Activated CD4-positive, alpha-beta T cell treated with anti-CD3 and anti-CD28 coated beads, Interleukin-2, amount 10 ng/mL, durations not matched to agents 7 days and 5 days (primary cell): ENCODE data around the gene OSBPL6. TPM values are rescaled to one million over a fixed set of nuclear protein-coding genes. Genes with fewer than 3 reads are reported as not detected.

Source experiments
- CTCF ChIA-PET: fragments of 350-600 bp; sonication (Branson Sonifier 250); formaldehyde crosslinking; loops from one replicate; lab custom pipeline; 2021; ENCODE audit warnings: antibody characterized with exemption; lab: Charles Lee
- POLR2A ChIA-PET: fragments of 350-600 bp; sonication (Branson Sonifier 250); formaldehyde crosslinking; loops from one replicate; lab custom pipeline; 2021; ENCODE audit warnings: antibody characterized with exemption; lab: Charles Lee
- DNase-seq: peaks from one replicate; pipeline ENCODE4 v3.0.0-alpha.2; 2020
- H3K27ac Mint-ChIP-seq: one replicate; pipeline ENCODE4 v1.8.0; 2021; ENCODE audit warnings: mild to moderate bottlenecking, moderate library complexity, mixed read lengths
- H3K27me3 Mint-ChIP-seq: one replicate; pipeline ENCODE4 v1.8.0; 2021; ENCODE audit warnings: mixed read lengths
- H3K36me3 Mint-ChIP-seq: one replicate; pipeline ENCODE4 v1.8.0; 2021; ENCODE audit warnings: low read depth, mixed read lengths
- H3K4me1 Mint-ChIP-seq: one replicate; pipeline ENCODE4 v1.8.0; 2021; ENCODE audit warnings: mixed read lengths
- H3K4me3 Mint-ChIP-seq: one replicate; pipeline ENCODE4 v1.8.0; 2021; ENCODE audit warnings: mild to moderate bottlenecking, moderate library complexity, mixed read lengths
- H3K9me3 Mint-ChIP-seq: one replicate; pipeline ENCODE4 v1.8.0; 2021; ENCODE audit warnings: mixed read lengths
- total RNA-seq, 2 experiments: library from RNA; stranded (reverse); gene quantifications; one replicate each; pipeline ENCODE4 v1.2.3, GENCODE V29; 2021

Gene OSBPL6
- total RNA-seq, 2 experiments from 2014 or later: 0.35 to 0.52 TPM

DNA sequence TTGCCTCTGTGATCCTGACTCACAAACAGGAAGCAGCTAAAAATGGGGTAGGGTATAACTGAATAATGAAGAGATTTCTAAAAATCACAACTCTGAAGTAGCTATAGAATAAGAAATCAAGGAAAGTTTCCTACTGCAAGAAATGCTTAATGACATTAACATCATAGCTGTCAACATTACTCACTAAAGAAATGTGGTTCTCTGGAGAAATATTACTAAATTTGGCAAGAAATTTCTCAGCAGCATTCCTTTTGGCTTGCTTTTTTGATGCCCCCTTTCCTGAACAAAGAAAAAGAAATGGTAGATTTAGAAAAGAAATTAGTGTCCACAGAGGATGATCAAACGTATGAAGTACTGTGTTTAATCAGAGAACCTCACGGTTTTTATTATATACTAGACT lies 247.1 kb downstream of the OSBPL6 start:
- H3K27me3 Mint-ChIP-seq: no peaks in the 10 kb centered on the region
- ChIA-PET POLR2A (interaction anchor here (0.9 kb wide), 1 partner anchor 11 kb away, joined by 3 read pairs; no protein-coding TSS in a partner anchor), CTCF (interaction anchor here (0.6 to 1.1 kb wide), 3 partner anchors 9 to 329 kb away, joined by 3 to 4 read pairs (median 3); no protein-coding TSS in a partner anchor)
- no peak overlapping the region for H3K27ac Mint-ChIP-seq
- DNase-seq: no peak
- peaks cover 7% of the 10 kb centered on the region for H3K4me1 Mint-ChIP-seq
- no peak overlapping the region for H3K4me3 Mint-ChIP-seq
- H3K9me3 Mint-ChIP-seq: no peaks in the 10 kb centered on the region
- peaks cover 48% of the 10 kb centered on the region for H3K36me3 Mint-ChIP-seq

DNA sequence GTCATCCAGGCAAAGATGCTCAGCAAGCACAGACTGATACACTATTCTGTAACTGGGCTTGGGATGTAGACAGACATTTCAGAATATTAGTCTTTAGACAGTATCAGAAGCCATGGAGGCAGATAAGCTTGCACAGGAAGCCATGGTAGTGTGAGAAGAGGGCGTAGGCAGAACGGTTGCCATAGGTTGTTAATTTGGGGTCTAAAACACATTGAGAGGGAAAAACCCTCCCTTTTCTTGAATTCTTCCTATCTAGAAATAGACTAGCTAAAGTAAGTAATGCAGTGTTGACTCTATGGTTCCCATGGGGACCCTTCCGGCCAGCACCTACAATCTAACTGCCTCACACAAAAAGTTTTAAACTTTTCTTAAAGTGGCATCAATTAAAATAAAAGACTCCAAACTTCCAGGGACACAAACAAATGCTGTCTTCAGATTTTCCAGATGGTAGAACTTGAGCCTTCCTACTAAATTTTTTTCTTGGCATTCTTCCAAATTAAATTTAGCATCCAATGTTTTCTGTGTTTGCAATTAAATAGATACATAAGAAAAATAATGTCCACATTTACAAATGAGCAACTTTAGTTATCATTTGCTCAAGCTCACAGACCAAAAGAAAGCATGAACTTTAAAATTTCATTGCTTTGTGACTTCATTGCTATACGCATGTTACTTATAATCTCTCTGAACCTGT lies 254.8 kb downstream of the OSBPL6 start:
- H3K27me3 Mint-ChIP-seq: no peaks in the 10 kb centered on the region
- H3K36me3 Mint-ChIP-seq: peaks cover 29% of the 10 kb centered on the region
- ChIA-PET POLR2A (interaction anchor here (1.1 to 1.3 kb wide), 2 partner anchors 20 to 334 kb away, joined by 3 to 5 read pairs; no protein-coding TSS in a partner anchor), CTCF (interaction anchor here (0.6 to 1.9 kb wide), 4 partner anchors 33 to 316 kb away, joined by 3 to 6 read pairs (median 3); no protein-coding TSS in a partner anchor)
- peak overlapping the region; percentile 86 for H3K4me3 Mint-ChIP-seq
- no peaks in the 10 kb centered on the region for H3K9me3 Mint-ChIP-seq
- DNase-seq: no peak
- H3K4me1 Mint-ChIP-seq: peaks cover 38% of the 10 kb centered on the region
- H3K27ac Mint-ChIP-seq: peak overlapping the region; percentile 94

DNA sequence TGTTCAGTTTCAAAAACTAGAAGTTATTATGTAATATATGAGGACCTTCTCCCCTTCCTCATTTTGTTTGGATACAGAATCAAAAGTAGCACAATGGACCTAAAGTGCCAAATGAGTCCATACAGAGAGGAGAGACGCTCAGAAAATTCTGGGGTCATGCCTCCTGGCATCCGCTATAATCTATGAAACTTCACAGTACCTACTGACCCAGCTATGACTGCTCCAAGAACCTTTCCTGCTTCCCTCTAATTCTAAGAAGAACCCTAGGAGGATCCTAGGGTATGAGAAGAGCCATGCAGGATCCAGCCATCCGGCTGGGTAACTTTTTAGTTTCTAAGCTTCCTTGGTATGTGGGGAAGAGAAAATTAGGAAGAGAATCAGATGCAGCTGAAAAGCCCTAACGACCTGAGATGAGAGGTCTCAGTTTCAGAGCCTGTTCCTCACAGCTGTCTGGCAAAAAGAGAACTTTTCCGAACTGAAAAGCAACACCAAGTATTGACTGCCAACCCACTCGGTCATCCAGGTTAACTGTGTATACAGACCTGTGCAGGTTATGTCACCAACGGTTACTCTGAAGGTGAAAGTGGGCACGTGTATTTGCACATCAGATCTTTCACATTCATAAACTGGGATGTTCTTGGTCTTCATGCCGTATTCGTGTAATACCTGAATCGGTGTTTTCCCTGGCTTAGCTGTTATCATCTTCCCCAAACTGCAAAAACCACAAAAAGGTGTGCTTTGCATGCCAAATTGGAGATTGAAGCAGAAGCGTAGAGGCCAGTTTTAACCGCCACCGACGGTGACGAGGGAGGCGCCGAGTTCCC lies 255.6 kb downstream of the OSBPL6 start:
- H3K9me3 Mint-ChIP-seq: no peaks in the 10 kb centered on the region
- CTCF ChIA-PET: interaction anchor here (0.8 to 1.9 kb wide), 7 partner anchors 8 to 338 kb away, joined by 3 to 11 read pairs (median 3); partner anchors contain the start of gene RBM45

DNA sequence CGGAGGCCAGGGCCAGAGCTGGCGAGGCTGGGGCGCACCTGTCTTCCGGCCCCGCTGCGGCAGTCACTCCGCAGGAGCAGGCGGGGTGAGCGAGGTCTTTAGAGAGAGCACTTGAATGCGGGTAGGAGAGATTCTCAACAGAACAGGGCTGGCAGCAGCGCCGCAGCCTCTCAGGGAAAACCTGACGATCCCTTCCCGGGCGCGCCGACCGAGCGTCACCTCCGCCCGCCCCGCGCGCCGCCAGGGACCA lies 256.1 kb downstream of the OSBPL6 start:
- ChIA-PET POLR2A (interaction anchor here (0.7 to 1.3 kb wide), 4 partner anchors 18 to 336 kb away, joined by 3 to 5 read pairs (median 4); no protein-coding TSS in a partner anchor), CTCF (interaction anchor here (0.8 to 1.9 kb wide), 8 partner anchors 9 to 338 kb away, joined by 3 to 11 read pairs (median 4); partner anchors contain the start of gene RBM45)
- peak; percentile 78 for DNase-seq
- H3K4me1 Mint-ChIP-seq: peaks cover 33% of the 10 kb centered on the region
- H3K27me3 Mint-ChIP-seq: peaks cover 2% of the 10 kb centered on the region
- H3K4me3 Mint-ChIP-seq: peak overlapping the region; percentile 86
- peaks cover 18% of the 10 kb centered on the region for H3K36me3 Mint-ChIP-seq
- H3K27ac Mint-ChIP-seq: peak overlapping the region; percentile 94
- H3K9me3 Mint-ChIP-seq: no peaks in the 10 kb centered on the region

More for the DNA sequence above, 255.6 kb downstream of the OSBPL6 start:
- peaks cover 23% of the 10 kb centered on the region for H3K36me3 Mint-ChIP-seq
- DNase-seq: no peak
- H3K27ac Mint-ChIP-seq: peak overlapping the region; percentile 94
- POLR2A ChIA-PET: interaction anchor here (0.7 to 1.3 kb wide), 4 partner anchors 19 to 335 kb away, joined by 3 to 5 read pairs (median 4); no protein-coding TSS in a partner anchor
- H3K4me1 Mint-ChIP-seq: peaks cover 36% of the 10 kb centered on the region
- H3K27me3 Mint-ChIP-seq: peaks cover 2% of the 10 kb centered on the region
- peak overlapping the region; percentile 86 for H3K4me3 Mint-ChIP-seq

DNA sequence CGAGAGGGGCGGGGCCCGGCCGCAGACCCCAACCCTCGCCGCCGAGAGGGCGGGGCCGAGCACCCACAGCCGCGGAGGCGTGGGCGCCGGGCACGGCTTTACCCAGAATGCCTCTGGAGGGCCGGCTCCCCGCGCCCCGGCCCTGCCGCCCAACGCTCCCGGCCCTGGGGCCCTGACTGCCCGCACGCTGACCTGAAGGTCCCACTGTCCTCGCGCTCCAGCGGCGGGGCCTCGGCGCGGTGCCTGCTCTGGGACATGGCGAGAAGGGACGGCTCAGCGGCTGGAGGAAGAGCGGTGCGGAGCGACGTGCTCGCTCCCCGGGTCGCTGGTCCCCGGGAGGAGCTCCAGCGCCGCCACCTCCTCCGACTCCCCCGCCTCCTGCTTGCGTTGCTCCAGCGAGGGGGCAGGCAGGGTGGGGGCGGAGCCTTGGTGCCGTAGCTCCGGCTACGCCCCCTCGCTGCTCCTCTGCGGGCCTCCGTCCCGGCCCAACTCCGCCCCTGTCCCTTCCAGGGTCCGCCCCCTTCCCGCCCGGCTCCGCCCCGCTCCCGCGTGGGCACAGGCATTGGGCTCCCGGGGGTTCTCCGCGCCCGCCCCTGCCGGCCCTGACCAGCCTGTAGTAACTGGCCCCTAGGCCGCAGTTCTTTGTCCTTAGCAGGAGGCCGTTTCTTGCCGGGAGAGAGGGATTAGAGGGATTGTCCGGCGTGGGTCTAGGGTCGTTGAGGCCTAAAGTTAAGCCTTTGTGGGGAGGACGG lies 256.6 kb downstream of the OSBPL6 start, which contains the start of the genes PJVK and PRKRA:
PJVK (plus strand) TSS at position 605 of the 752 bp plus-strand sequence. CDS start 2,032 bp downstream, outside the sequence.
PRKRA (minus strand) TSS at position 402 of the 752 bp plus-strand sequence; CDS start at position 257, 145 bp downstream.
- H3K36me3 Mint-ChIP-seq: peaks cover 18% of the 10 kb centered on the region
- peaks cover 33% of the 10 kb centered on the region for H3K4me1 Mint-ChIP-seq
- peak; percentile 96 for DNase-seq
- H3K27me3 Mint-ChIP-seq: peaks cover 2% of the 10 kb centered on the region
- POLR2A ChIA-PET: interaction anchor here (0.7 to 1.3 kb wide), 4 partner anchors 18 to 336 kb away, joined by 3 to 5 read pairs (median 4); no protein-coding TSS in a partner anchor
- H3K9me3 Mint-ChIP-seq: no peaks in the 10 kb centered on the region
- CTCF ChIA-PET: interaction anchor here (0.7 to 1.7 kb wide), 6 partner anchors 18 to 339 kb away, joined by 3 to 11 read pairs (median 4); partner anchors contain the start of gene RBM45
- H3K27ac Mint-ChIP-seq: peak within 1 kb of the TSS; percentile 94
- H3K4me3 Mint-ChIP-seq: peak within 1 kb of the TSS; percentile 86

- no peaks in the 10 kb centered on the region for H3K9me3 Mint-ChIP-seq
- POLR2A ChIA-PET: no interaction called here
- CTCF ChIA-PET: interaction anchor here (0.9 to 1.2 kb wide), 3 partner anchors 33 to 341 kb away, joined by 3 to 4 read pairs (median 3); no protein-coding TSS in a partner anchor
- peak overlapping the region; percentile 54 for H3K27ac Mint-ChIP-seq
- H3K4me1 Mint-ChIP-seq: peaks cover 33% of the 10 kb centered on the region
- H3K4me3 Mint-ChIP-seq: peak overlapping the region; percentile 34
- H3K27me3 Mint-ChIP-seq: peaks cover 2% of the 10 kb centered on the region
- no peak for DNase-seq
- H3K36me3 Mint-ChIP-seq: peaks cover 11% of the 10 kb centered on the region
Observed at GRCh38 chr2:178452334-178452733, 258.0 kb downstream of the OSBPL6 start.

Other genes starting within 250 kb of the OSBPL6 start
- not detected for gene PDE11A, start 121.7 kb upstream of the OSBPL6 start, total RNA-seq
- gene RBM45, start 82.1 kb upstream of the OSBPL6 start, total RNA-seq: 10 to 100 TPM; 19.0 to 22.0 TPM